K562 (cell line): ENCODE data around the gene EEPD1. TPM values are rescaled to one million over a fixed set of nuclear protein-coding genes. Genes with fewer than 3 reads are reported as not detected.

Experiments
- ETV6 ChIP-seq, 3 experiments: fragments of 150-350 bp in 1 of 3; sonication (generic) in 1 of 3; formaldehyde crosslinking in 1 of 3; IDR thresholded peaks; 2 replicates each; pipeline versions ENCODE4 v1.6.1 to v1.8.0; 2014 to 2022; ENCODE audit warnings: borderline replicate concordance in 2 of 3, low read depth in 2 of 3, antibody characterized with exemption in 1 of 3, low read length in 1 of 3, mild to moderate bottlenecking in 1 of 3, missing genetic modification reagents in 1 of 3
- HDAC1 ChIP-seq, 2 experiments: fragments of 450-650 bp; IDR thresholded peaks; 2 replicates each; pipeline ENCODE4 v1.6.1; 2016 to 2017; ENCODE audit warnings: inconsistent platforms in 1 of 2, mild to moderate bottlenecking in 1 of 2, moderate library complexity in 1 of 2
- KAT2B ChIP-seq: IDR thresholded peaks from one replicate; pipeline ENCODE4 v1.6.1; 2012; ENCODE audit warnings: low read depth, mild to moderate bottlenecking, control low read depth, inconsistent platforms, low read length, moderate library complexity
- KAT7 ChIP-seq: sonication (generic); formaldehyde crosslinking; IDR thresholded peaks from 2 replicates; pipeline ENCODE4 v1.8.0; 2022; ENCODE audit warnings: missing genetic modification reagents, mild to moderate bottlenecking, borderline replicate concordance
- MAFG ChIP-seq: fragments of 450-650 bp; conservative IDR thresholded peaks from 2 replicates; pipeline ENCODE4 v1.6.1; 2016; ENCODE audit warnings: missing genetic modification characterization, missing compliant biosample characterization
- NCOA1 ChIP-seq: fragments of 450-650 bp; IDR thresholded peaks from 2 replicates; pipeline ENCODE4 v1.6.1; 2016; ENCODE audit warnings: low read depth
- POLR3G ChIP-seq: IDR thresholded peaks from 2 replicates; pipeline ENCODE4 v1.6.1; 2011; ENCODE audit not compliant: insufficient read length, insufficient replicate concordance; ENCODE audit errors: extremely low read depth
- RFX7 ChIP-seq: fragments of 250-450 bp; sonication (Bioruptor Pico); IDR thresholded peaks from 2 replicates; pipeline ENCODE4 v1.5.1; 2021; ENCODE audit warnings: mild to moderate bottlenecking
- SRSF1 ChIP-seq: fragments of 200-400 bp; formaldehyde crosslinking; IDR thresholded peaks from 2 replicates; pipeline ENCODE4 v1.6.1; 2017; ENCODE audit warnings: mild to moderate bottlenecking, low read depth, low read length, moderate library complexity
- ZEB2 ChIP-seq: fragments of 450-650 bp; IDR thresholded peaks from 2 replicates; pipeline ENCODE4 v1.6.1; 2016
- ZNF395 ChIP-seq: fragments of 200-800 bp; sonication (Bioruptor generic); IDR thresholded peaks from 2 replicates; pipeline ENCODE4 v1.6.1; 2017; ENCODE audit warnings: missing genetic modification characterization, missing compliant biosample characterization
- ZNF507 ChIP-seq: conservative IDR thresholded peaks from 2 replicates; pipeline ENCODE4 v1.6.1; 2017; ENCODE audit warnings: missing genetic modification characterization, missing compliant biosample characterization
- ZNF583 ChIP-seq: fragments of 250-450 bp; sonication (Bioruptor Pico); IDR thresholded peaks from 2 replicates; pipeline ENCODE4 v1.4.0; 2020
- polyA plus RNA-seq, 8 experiments: library from polyadenylated mRNA; depleted of rRNA in 4 of 8; stranded (reverse) in 5 of 8; unstranded in 3 of 8; fragments of >200 nt; fragmentation: Nextera tagmentation in 2 of 8; fragmentation: Illumina TruSeq in 1 of 8; extraction: Ambion mirVana in 2 of 8; extraction: Trizol in 1 of 8; gene quantifications; 2 replicates each; pipeline versions ENCODE4 v1.2.1 to v1.2.3, GENCODE V29; 2011 to 2014; ENCODE audit warnings: inconsistent platforms in 1 of 8, missing spikeins in 1 of 8
- total RNA-seq, 7 experiments: library from RNA; depleted of rRNA in 6 of 7; stranded (reverse); fragments of >200 nt in 6 of 7; fragmentation: Illumina TruSeq in 2 of 7; extraction: Trizol in 2 of 7; gene quantifications; 2 replicates each; pipeline versions ENCODE4 v1.2.1 to v1.2.3, GENCODE V29; 2011 to 2021; ENCODE audit warnings: low replicate concordance in 1 of 7
- TF ChIP-seq, protein P1 (sequence below): fragments of 250-450 bp; sonication (Bioruptor Pico); IDR thresholded peaks from 2 replicates; pipeline ENCODE4 v1.4.0; 2020
- TF ChIP-seq, protein P2 (sequence below), 2 experiments: fragments of 450-650 bp in 1 of 2; sonication (generic) in 1 of 2; formaldehyde crosslinking in 1 of 2; IDR thresholded peaks in 1 of 2; conservative IDR thresholded peaks in 1 of 2; 2 replicates each; pipeline versions ENCODE4 v1.6.1 to v1.8.1; 2016 to 2023; ENCODE audit warnings: mild to moderate bottlenecking in 2 of 2, moderate library complexity in 2 of 2, inconsistent platforms in 1 of 2, missing genetic modification reagents in 1 of 2

Gene EEPD1
- total and polyA plus RNA-seq, 9 of the 15 experiments (the other 6 are each of a cell fraction or from before 2014, with no cell fraction given): 0.01 to 1.5 (median 0.74) TPM; not detected in 1

- TF ChIP-seq, protein P1, sequence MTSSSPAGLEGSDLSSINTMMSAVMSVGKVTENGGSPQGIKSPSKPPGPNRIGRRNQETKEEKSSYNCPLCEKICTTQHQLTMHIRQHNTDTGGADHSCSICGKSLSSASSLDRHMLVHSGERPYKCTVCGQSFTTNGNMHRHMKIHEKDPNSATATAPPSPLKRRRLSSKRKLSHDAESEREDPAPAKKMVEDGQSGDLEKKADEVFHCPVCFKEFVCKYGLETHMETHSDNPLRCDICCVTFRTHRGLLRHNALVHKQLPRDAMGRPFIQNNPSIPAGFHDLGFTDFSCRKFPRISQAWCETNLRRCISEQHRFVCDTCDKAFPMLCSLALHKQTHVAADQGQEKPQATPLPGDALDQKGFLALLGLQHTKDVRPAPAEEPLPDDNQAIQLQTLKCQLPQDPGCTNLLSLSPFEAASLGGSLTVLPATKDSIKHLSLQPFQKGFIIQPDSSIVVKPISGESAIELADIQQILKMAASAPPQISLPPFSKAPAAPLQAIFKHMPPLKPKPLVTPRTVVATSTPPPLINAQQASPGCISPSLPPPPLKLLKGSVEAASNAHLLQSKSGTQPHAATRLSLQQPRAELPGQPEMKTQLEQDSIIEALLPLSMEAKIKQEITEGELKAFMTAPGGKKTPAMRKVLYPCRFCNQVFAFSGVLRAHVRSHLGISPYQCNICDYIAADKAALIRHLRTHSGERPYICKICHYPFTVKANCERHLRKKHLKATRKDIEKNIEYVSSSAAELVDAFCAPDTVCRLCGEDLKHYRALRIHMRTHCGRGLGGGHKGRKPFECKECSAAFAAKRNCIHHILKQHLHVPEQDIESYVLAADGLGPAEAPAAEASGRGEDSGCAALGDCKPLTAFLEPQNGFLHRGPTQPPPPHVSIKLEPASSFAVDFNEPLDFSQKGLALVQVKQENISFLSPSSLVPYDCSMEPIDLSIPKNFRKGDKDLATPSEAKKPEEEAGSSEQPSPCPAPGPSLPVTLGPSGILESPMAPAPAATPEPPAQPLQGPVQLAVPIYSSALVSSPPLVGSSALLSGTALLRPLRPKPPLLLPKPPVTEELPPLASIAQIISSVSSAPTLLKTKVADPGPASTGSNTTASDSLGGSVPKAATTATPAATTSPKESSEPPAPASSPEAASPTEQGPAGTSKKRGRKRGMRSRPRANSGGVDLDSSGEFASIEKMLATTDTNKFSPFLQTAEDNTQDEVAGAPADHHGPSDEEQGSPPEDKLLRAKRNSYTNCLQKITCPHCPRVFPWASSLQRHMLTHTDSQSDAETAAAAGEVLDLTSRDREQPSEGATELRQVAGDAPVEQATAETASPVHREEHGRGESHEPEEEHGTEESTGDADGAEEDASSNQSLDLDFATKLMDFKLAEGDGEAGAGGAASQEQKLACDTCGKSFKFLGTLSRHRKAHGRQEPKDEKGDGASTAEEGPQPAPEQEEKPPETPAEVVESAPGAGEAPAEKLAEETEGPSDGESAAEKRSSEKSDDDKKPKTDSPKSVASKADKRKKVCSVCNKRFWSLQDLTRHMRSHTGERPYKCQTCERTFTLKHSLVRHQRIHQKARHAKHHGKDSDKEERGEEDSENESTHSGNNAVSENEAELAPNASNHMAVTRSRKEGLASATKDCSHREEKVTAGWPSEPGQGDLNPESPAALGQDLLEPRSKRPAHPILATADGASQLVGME (CRISPR knock-in tag): no peak; the same call in 1 of the 2 replicates
- no peak for TF ChIP-seq NCOA1
- no peak for TF ChIP-seq MAFG (tag)
- TF ChIP-seq RFX7 (CRISPR knock-in tag): no peak
- no peak for TF ChIP-seq ZNF507
- TF ChIP-seq KAT7 (CRISPR knock-in tag): peak; percentile 38; the same call in 1 of the 2 replicates
- TF ChIP-seq KAT2B: no peak
- TF ChIP-seq HDAC1 (IDR thresholded peaks at IDR 0.05): no peak; a peak in 1 of 4 replicates
- no peak for TF ChIP-seq POLR3G
- TF ChIP-seq, protein P2, sequence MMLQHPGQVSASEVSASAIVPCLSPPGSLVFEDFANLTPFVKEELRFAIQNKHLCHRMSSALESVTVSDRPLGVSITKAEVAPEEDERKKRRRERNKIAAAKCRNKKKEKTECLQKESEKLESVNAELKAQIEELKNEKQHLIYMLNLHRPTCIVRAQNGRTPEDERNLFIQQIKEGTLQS (IDR thresholded peaks at IDR 0.05): no peak
- TF ChIP-seq, protein P2 (CRISPR knock-in tag; conservative IDR thresholded peaks at IDR 0.05): no peak
- TF ChIP-seq ZEB2: no peak
- TF ChIP-seq ZNF583 (CRISPR knock-in tag): peak; percentile 71; the same call in 1 of the 2 replicates
- TF ChIP-seq ZNF395 (CRISPR knock-in tag): no peak
- TF ChIP-seq ETV6 (IDR thresholded peaks at IDR 0.05; ENCODE audit: borderline replicate concordance in 1 of 2, low read depth in 2 of 2, low read length in 1 of 2): no peak
- TF ChIP-seq ETV6 (CRISPR knock-in tag; IDR thresholded peaks at IDR 0.05; ENCODE audit: borderline replicate concordance): no peak
- no peak for TF ChIP-seq SRSF1
Observed at GRCh38 chr7:36152756-36153570, at the start of gene EEPD1 (continued).
